ENCODE measurements around the gene FAP.

GRCh38 chr2:162210385-162210784, 32.9 kb downstream of the FAP start:
- TF ChIP-seq EZH2 (IDR thresholded peaks at IDR 0.05; ENCODE audit: low read depth, low read length, severe bottlenecking) (no peak), SIN3A (conservative IDR thresholded peaks at IDR 0.05 in 1 of 2, IDR thresholded peaks at IDR 0.05 in 1 of 2; ENCODE audit: low read depth in 1 of 2, low read length in 2 of 2) (no peak), CTCF (IDR thresholded peaks at IDR 0.05; ENCODE audit: control extremely low read depth in 1 of 3, insufficient read depth in 1 of 3, low read depth in 1 of 3, low read length in 3 of 3) (no peak), EP300 (IDR thresholded peaks at IDR 0.05; ENCODE audit: borderline replicate concordance in 1 of 2, low read depth in 2 of 2, low read length in 2 of 2) (no peak), FOSL1 (IDR thresholded peaks at IDR 0.05; ENCODE audit: insufficient read depth, low read depth, low read length) (no peak), POLR2AphosphoS5 (IDR thresholded peaks at IDR 0.05; ENCODE audit: low read depth, low read length) (no peak), GTF2F1 (IDR thresholded peaks at IDR 0.05; ENCODE audit: borderline replicate concordance, low read depth, low read length) (no peak), TEAD4 (IDR thresholded peaks at IDR 0.05; ENCODE audit: low read depth, low read length) (no peak), CHD2 (IDR thresholded peaks at IDR 0.05; ENCODE audit: low read length) (no peak), HDAC2 (IDR thresholded peaks at IDR 0.05; ENCODE audit: borderline replicate concordance in 1 of 2, low read depth in 2 of 2, low read length in 2 of 2) (no peak), GABPA (IDR thresholded peaks at IDR 0.05; ENCODE audit: borderline replicate concordance, insufficient read depth, low read length) (no peak)

All from H1 (cell line).